Fibroblast of upper back skin (primary cell): ENCODE data around the gene CENPN.
A peak's percentile ranks its signal among the peaks of the same experiment; 100 is the strongest.

Experiments
- DNase-seq: peaks from one replicate; pipeline ENCODE4 v3.0.0-alpha.2; 2013

CENPN gene

GRCh38 chr16:80992676-80993293, 14.2 kb upstream of the CENPN start:
- no peak for DNase-seq

DNA sequence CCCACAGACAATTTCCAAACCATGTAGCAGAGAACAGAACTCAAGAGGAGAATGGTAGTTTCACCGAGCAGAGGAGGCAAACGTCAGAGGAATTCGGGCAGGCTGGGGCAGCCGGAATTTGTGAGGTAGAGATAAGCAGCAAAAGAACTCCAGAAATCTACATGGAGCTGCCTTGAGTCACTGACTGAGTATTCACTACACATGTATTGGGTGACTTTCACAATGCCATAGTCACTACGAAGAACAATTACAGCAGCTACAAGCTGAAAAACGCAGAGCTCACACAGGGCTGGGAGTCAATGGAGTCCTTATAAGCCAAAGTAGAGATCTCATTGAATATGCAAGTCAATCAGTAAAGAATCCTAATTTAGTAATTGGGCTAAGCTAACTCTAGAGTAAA, 13.7 kb upstream of the CENPN start:
- DNase-seq = peak; percentile 92

DNA sequence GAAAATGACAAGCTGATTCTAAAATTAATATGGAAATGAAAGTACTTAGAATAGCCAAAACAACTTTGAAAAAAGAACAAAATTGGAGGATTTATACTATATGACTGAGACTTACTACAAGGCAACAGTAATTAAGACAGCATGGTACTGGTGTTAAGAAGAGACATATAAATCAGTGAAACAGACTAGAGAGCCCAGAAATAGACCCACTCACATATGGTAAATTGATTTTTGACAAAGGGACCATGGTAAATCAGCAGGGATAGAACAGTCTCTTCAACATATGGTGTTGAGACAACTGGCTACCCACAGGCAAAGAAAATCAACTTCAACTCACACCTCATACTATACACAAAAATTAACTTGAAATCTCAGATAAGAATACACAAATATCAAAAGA, 13.2 kb upstream of the CENPN start:
- no peak for DNase-seq

DNA sequence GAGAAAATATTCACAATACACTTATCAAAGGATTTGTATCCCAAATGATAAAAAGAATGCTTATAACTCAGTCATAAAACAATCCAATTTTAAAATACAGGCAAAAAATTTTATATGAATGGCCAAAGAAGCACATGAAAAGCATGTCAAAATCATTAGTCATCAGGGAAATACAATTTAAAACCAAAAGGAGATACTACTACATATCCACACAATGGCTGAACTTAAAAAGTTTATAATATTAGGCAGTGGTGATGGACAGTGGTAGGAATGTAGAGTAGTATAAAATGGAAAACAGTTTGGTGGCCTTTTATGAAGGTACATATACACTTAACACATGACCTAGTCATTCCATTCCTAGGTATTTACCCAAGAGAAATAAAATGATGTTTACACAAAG, 12.6 kb upstream of the CENPN start:
- peak; percentile 59 for DNase-seq

- no peak for DNase-seq
Observed at GRCh38 chr16:80996688-80997138, 10.3 kb upstream of the CENPN start.

DNA sequence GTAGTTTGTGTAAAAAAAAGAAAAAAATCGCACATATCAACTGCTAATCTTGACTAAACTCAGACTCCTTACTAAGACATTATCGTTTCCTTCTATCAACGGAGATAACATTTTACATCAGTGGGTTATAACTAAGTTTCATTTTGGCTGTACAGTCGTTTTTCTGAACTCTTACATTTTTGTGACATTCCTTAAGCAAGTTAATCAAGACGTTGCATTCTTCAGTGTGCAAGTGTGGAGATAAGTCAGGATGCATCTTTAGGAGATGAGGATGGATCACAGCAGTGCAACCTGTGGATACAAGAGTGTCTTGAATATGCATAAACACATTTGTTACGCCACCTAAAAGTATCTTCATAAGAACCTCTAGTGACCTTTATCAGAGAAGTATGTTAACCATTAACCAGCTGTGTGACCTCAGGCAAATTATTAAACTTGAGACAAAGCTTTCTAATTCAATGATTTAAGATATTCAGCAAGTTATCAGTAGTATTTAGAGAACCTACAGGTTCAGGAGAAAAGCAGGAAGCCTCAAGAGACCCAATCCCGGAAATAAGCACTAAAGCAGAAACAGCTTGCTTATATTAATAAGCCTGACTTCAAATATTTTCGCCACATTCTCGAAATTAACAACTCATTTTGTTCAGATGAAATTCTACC, 9.7 kb upstream of the CENPN start:
- DNase-seq = peak; percentile 34

DNA sequence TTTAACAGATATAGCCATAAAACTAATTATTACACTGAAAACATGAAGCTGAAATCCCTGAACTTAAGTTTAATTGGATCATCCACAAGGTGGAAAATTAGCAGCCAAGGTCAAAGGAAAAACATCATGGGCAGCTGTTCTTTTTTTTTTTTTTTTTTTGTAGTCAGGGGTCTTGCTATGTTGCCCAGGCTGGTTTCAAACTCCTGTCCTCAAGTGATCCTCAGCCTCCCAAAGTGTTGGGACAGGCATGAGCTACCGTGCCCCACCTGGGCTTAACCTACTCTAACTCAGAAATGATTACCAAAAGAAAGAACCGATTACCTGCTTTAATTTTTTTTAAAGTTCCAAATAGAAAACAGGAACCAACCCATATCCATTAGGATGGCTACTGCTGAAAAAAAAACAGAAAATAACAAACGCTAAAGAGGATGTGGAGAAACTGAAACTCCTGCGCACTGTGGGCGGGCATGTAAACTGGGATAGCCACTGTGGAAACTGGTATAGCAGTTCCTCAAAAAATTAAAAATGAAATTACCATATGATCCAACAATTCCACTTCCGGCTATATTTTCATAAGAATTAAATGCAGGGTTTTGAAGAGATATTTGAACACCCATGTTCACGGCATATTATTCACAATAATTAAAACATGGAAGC, 8.9 kb upstream of the CENPN start:
- DNase-seq = no peak

GRCh38 chr16:81000873-81001272, 6.1 kb upstream of the CENPN start:
- no peak for DNase-seq

DNA sequence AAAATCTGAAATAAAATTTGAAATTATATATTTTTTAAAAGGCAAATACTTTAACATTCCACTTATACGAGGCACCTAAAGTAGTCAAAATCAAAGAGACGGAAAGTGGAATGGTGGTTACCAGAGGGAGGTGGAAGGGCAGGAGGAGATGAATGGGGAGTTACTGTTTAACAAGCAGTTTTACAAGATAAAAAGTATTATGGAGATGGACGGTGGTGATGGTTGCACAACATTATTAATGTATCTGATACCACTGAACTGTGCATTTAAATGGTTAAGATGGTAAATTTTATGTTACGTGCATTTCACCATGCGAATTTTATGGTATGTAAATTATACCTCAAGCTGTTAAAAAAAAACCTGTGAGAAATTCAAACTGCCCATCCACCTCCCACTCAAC, 5.7 kb upstream of the CENPN start:
- DNase-seq = no peak

- no peak for DNase-seq
Observed at GRCh38 chr16:81003064-81003463, 4.0 kb upstream of the CENPN start.

DNA sequence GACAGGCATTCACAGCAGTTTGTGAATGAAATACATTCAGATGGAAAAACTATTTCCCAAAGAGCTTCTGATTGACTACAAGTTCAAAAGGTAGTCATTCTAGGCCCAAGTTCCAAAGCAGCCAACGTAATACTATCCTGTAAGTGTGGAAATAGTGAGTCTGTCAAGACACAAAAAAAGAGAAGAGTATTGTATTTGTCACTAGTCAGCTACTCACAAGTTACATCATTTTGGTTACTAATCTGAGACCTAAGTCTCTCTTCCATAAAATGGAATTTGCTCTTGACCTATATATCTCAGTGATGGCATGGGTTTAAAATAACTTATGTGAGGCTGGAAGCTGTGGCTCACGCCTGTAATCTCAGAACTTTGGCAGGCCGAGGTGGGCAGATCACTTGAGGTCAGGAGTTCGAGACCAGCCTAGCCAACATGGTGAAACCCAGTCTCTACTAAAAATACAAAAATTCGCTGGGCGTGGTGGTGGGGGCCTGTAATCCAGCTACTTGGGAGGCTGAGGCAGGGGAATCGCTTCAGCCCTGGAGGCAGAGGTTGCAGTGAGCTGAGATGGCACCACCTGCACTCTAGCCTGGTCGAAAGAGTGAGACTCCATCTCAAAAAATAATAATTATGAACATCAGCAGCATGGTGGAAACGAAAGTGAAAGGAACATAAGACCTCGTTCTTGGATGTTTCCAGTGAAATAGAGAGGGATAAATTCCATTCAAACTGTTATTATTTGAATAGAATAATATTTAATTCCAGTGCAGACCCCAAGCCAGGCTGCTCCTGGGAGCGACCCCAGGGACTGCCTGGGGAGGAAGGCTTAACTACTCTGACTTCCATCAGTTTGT, 3.2 kb upstream of the CENPN start:
- DNase-seq = peak; percentile 33

DNA sequence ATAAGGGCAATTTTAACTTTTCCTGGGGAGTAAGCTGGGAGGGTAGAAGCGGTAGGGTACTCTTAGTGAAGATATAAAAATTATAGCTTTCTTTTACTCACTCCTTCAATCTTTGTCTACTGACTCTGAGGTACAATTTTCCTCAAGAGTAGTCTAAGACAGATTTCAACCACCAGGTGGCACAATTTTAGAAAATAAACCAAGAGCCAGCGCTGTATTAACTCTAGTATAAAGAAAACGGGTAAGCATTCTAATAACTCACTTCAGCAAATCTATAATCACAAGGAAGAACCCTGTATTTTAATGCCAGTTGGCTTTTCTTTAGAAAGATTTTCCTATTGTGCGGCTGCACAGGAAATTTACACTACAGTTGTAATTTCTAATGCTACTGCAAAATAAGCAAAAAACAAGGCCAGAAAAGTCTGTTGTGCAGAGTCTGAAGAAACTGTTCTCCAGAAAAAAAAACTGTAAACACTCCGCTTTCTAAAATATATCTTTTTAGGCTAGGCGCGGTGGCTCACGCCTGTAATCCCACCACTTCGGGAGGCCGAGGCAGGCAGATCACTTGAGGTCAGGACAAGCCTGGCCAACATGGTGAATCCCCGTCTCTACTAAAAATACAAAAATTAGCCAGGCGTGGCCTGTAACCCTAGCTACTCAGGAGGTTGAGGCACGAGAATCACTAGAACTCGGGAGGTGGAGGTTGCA, 2.2 kb upstream of the CENPN start:
- peak; percentile 66 for DNase-seq

DNA sequence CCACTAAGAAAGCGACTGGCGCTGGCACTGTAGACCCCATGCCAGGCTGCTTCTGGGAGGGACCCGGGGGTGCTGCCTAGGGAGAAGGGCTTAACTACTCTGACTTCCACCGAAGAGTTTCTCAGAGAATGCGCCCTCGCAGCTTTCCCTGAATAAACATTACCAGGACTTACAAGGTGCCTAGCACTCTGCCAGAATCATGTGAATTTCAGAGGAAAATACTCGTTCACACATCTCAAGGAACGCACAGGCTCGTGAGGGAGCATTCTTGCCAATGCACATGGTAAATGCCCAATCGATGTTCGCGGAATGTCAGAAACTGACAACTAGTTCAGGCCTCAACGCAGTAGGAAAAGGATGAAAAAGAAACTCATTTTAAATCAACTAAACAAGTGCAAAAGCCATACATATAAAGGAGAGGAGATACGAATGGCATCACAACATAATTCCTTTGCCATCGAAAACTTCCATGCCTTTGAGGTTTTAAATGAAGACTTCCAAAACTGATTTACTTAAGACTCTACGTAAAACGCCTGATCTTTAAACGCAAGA, 1.3 kb upstream of the CENPN start:
- no peak for DNase-seq

GRCh38 chr16:81006211-81006812, 702 bp upstream of the CENPN start:
- DNase-seq = no peak

DNA sequence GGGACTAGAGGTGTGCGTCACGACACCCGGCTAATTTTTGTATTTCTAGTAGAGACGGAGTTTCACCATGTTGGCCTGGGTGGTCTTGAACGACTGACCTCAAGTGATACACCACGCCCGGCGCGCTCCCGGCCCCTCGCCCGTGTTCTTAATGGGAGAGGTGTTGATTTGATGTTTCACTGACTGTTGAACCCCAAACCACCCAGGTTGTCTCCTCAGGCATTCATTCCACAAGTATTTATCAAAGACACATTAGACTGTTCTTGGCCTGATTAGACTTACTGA, 1.4 kb downstream of the CENPN start:
- DNase-seq = no peak

GRCh38 chr16:81012974-81013373, 6.0 kb downstream of the CENPN start:
- DNase-seq = no peak

DNA sequence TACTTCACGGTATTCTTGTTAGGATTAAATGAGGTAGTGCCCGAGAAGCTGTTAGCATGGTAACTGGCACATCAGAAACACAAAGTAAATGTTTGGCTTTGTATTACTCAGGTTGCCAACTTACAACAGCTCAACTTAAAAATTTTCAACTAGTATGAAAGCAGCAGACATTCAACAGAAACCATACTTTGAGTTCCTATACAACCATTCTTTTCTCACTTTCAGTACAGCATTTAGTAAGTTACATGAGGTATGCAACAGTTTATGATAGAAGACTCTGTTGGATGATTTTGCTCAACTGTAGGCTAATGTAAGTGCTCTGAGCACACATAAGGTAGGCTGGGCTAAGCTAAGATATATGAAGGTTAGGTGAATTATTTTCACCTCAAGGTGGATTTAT, 7.7 kb downstream of the CENPN start:
- DNase-seq = no peak

DNA sequence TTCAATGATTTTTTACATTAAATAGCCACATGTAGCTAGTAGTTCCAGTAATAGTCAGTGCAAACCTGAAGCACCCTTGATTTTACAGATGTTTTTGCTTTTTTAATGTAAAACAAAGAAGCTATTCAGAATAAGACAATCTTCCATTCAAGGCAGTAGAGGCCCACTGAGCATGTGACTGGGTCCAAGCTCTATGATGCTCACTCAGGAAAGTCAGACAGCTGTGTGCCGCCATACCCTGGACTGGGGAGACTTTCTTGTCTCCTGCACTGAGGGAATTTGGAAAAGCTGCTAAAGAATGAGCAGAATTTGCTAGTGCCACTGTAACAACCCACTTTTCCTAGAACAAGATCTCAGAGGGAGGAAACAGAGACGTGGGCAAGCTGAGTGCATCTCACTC, 11.5 kb downstream of the CENPN start:
- DNase-seq = no peak

- DNase-seq = no peak
Observed at GRCh38 chr16:81026429-81026828, 19.4 kb downstream of the CENPN start.

- DNase-seq = no peak
Observed at GRCh38 chr16:81029930-81030604, 23.1 kb downstream of the CENPN start.

- peak; percentile 83 for DNase-seq
Observed at GRCh38 chr16:81035398-81035974, 28.5 kb downstream of the CENPN start, which contains the start of gene ATMIN. Gene ATMIN, plus strand, starts transcription at chr16:81035842. Its CDS starts 29 bp downstream, at chr16:81035871.
